ENCODE results near the gene RPRD2. TPM values are rescaled to one million over a fixed set of nuclear protein-coding genes. Genes with fewer than 3 reads are reported as not detected.
"Not testable (repeated sequence)": the region's sequence is repeated elsewhere in the genome, so short reads cannot be mapped to it uniquely, and the experiment has no call there.

Gene RPRD2
- total RNA-seq (2014; rRNA removed; shearing (Covaris generic)): 7.1 and 12.6 TPM in 2 replicates
- 18.5 and 25.1 TPM in 2 replicates for polyA plus RNA-seq (2015; cell fraction: cytosol; rRNA removed)
- 10.0 and 10.4 TPM in 2 replicates for polyA plus RNA-seq (2015; cell fraction: nucleus; rRNA removed)

DNA sequence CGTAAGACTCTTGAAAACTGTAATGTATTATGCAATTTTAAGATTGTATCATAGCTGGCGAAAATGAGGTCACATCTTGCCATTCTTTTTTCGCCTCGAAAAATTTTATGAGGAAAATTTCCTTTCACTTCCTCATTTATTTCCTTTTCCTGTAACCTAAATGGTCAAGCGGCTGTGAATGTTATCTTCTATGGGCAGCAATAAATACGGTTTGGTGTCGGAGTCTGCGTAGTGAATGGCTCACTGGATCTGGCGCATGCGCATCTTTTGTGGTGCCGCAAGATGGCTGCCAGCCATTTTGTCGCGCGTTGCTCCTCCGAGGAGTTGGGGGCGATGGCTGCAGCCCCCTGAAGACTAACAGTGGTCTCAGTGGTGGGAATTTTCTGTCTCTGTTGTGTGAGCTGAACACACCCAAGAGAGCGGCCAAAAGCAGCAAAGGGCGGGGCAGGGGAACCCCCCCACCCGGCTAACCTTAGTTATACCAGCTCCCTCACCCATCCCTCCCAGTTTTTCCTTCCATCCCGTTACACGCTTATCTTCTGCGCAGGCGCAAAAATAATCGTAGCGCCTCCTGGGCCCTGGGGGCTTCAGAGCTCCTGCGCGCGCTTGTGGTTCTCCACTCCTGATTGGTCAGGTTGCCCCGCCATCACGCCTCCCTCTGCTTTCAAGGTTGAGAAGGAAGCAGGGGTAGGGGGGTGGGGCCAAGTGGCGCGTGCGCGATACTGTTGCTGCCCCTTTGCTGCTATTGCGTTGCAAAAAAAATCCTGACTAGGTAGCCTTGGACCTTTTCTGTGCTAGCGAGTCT is at the start of gene RPRD2:
TSS of gene RPRD2 (plus strand) at position 722 of the 805 bp plus-strand sequence. CDS start 568 bp downstream, outside the sequence.
- in situ Hi-C loops (cut with HindIII; ENCODE audit: low pct_unique_long_range_greater_than_20kb, low sequenced_read_pairs): no loop called here
- peak; percentile 100 for DNase-seq (ENCODE audit: low read depth, low spot score)

DNA sequence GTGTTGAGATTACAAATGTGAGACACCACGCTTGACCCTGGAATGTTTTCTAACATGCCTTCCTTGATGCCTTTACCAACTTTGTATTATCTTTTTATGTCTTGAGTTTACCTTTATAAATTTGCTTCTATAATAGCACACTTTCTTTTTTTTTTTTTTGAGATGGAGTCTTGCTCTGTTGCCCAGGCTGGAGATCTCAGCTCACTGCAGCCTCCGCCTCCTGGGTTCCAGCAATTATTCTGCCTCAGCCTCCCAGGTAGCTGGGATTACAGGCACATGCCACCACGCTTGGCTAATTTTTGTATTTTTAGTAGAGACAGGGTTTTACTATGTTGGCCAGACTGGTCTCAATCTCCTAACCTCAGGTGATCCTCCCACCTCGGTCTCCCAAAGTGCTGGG is 49.3 kb upstream of the RPRD2 start:
- in situ Hi-C loops (cut with HindIII; ENCODE audit: low pct_unique_long_range_greater_than_20kb, low sequenced_read_pairs): not testable (repeated sequence)

DNA sequence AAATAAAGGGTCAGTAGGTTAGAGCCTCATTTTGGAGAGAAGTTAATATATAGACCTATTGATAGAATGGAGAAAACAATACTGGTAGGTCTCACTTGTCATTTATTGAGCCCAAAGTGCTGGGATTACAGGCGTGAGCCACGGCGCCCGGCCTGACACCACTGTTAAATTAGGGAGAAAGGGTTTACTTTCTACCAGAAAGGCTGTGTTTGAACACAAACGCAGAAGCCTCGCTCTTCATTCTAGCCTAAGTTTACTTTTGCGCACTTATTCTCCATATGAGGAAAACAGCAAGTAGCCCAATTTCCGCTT is 43.3 kb upstream of the RPRD2 start:
- in situ Hi-C loops (cut with HindIII; ENCODE audit: low pct_unique_long_range_greater_than_20kb, low sequenced_read_pairs): no loop called here
- DNase-seq (ENCODE audit: low read depth, low spot score): no peak

More for the DNA sequence above, 49.3 kb upstream of the RPRD2 start:
- not testable (repeated sequence) for DNase-seq (ENCODE audit: low read depth, low spot score)

DNA sequence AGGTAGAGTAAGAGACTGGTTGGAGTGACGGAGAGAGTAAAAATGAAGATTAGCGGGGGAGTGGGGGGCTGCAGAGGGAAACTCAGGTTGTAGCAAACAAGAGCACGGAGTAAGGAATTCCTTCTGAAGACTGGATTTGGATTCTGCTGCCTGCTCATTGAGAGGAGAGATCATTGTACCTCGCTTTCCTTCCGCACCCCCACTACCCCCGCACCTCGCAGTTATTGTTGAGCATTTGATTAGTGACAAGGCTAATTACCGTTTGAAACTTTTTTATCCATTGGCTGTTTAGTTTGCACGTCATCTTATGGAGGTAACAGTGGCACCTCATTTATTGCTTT is 42.2 kb upstream of the RPRD2 start:
- DNase-seq (ENCODE audit: low read depth, low spot score): no peak
- in situ Hi-C loops (cut with HindIII; ENCODE audit: low pct_unique_long_range_greater_than_20kb, low sequenced_read_pairs): no loop called here

DNA sequence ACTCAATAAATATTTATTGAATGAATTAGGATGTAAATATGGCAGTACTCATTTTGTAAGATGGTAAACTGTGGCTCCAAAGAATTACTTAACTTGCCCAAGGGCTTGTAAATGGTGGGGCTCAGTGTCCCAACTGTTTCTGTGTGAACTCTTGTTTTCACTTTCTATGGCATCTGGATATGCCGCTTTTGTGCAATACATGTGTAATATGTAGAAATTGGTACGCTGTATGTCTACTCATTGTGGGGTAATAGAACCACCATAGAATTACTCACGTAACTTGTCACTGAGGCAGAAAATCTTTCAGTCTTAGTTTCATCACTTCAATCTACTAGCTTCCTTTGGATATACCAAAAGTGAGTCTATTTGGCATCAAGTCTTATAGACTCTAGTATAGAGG is 41.6 kb upstream of the RPRD2 start:
- DNase-seq (ENCODE audit: low read depth, low spot score): no peak
- in situ Hi-C loops (cut with HindIII; ENCODE audit: low pct_unique_long_range_greater_than_20kb, low sequenced_read_pairs): no loop called here

DNA sequence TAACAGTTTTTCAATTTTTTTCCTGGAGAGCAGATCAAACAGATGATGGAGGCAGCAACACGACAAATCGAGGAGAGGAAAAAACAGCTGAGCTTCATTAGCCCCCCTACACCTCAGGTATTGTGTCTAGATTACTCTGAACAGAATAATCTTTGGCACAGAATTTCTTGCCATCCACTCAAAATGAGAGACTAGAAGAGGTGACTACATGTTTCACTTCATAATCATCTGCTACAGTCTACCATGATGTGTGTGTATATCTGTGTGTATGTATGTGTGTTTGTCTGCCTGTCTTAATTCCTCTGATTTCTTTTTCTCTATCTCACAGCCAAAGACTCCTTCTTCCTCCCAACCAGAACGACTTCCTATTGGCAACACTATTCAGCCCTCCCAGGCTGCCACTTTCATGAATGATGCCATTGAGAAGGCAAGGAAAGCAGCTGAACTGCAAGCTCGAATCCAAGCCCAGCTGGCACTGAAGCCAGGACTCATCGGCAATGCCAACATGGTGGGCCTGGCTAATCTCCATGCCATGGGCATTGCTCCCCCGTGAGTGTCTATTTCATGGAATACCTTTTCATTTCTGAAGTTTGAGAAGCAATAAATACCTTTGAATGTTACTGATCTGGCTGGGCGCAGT is 31.2 kb upstream of the RPRD2 start:
- in situ Hi-C loops (cut with HindIII; ENCODE audit: low pct_unique_long_range_greater_than_20kb, low sequenced_read_pairs): no loop called here
- no peak for DNase-seq (ENCODE audit: low read depth, low spot score)

DNA sequence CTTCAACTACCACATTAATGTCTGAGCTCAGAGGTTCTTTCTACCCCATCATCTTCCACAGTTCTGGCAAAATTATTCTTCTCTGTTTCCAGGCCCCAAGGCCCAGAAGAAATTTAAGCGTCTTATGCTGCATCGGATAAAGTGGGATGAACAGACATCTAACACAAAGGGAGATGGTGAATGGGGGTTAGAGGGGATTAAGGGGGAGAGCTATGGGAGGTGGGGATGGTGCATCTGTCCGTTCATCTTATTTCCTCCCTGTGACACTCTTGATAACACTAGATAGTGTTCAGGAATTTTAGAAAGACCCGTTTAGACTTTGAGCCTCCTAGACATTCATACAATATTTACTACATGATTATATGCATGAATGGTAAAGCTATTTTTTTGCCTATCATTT is 17.6 kb upstream of the RPRD2 start:
- DNase-seq (ENCODE audit: low read depth, low spot score): no peak
- in situ Hi-C loops (cut with HindIII; ENCODE audit: low pct_unique_long_range_greater_than_20kb, low sequenced_read_pairs): no loop called here

DNA sequence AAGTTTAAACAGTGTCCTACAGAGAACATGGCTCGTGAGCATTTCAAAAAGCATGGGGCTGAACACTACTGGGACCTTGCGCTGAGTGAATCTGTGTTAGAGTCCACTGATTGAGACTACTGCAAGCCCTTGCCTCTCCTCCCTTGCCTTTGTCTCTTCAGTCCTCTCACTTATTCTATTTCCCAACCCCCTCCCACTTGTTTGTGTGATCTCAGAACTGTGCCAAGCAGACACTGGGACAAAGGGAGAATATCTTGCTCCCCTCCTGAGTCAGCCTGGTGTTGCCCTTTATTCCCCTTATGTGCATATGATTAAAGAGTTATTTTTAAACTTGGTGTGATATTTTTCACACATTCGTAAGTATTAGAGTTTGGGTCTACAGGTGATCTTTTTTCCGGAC is 11.1 kb upstream of the RPRD2 start:
- DNase-seq (ENCODE audit: low read depth, low spot score): no peak
- in situ Hi-C loops (cut with HindIII; ENCODE audit: low pct_unique_long_range_greater_than_20kb, low sequenced_read_pairs): no loop called here

DNA sequence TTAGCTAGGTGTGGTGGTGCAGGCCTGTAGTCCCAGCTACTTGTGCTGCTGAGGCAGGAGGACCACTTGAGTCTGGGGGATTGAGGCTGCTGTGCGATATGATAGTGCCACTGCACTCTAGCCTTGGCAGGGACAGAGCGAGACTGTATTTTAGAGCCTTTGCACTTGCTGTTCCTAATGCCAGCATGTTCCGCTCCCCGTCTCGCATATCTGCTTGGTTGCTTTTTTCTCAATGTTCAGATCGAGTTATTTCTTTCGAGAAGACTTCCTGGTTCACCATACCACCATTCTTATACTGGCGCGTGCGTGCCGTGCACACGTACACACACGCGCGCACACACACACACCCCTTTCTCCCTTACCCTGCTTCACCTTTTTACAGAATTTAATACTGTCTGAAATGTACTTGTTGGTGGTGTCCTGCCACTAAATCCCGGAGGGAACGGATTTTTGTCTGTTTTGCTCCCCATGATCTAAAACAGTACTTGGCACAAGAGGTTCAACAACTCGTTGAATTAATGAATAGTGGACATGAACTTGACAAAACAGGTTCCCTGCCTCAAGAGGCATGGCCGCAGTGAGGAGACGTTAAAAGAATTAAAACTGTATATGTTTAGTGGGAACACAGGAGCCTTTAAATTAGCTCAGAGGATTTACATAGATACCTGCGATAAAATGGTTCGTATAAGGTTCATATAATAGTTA is 1.1 kb upstream of the RPRD2 start:
- in situ Hi-C loops (cut with HindIII; ENCODE audit: low pct_unique_long_range_greater_than_20kb, low sequenced_read_pairs): no loop called here
- no peak for DNase-seq (ENCODE audit: low read depth, low spot score)

DNA sequence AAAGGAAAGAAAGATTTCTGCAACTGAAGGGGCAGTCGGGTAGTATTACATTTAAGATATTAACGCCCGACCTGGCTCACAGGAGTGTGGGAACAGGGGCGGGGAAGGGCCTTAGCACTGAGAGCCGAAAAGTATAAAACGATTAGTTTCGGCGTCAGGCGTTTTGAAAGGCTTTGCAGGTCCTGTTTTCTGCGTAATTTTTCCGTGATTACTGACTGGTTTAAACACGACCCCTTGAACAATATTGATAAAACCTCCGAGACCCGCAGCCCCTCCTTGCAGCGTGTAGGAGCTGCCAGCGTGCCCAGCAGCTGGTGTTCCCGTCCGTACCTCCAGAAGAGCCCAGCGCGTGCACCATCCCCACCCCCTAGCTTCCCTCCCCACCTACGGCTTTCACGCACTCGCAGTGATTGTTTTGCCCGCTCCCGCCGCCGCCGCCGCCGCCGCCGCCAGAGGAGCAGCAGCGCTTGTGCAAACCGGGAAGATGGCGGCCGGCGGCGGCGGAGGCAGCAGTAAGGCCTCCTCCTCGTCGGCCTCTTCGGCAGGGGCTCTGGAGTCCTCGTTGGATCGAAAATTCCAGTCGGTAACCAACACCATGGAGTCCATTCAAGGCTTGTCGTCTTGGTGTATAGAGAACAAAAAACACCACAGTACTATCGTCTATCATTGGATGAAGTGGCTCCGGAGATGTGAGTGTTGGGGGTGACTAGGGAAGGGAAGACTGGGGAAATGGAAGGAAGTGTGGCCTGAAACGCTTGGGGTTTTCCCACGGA is 470 bp downstream of the RPRD2 start:
- DNase-seq (ENCODE audit: low read depth, low spot score): peak; percentile 84
- in situ Hi-C loops (cut with HindIII; ENCODE audit: low pct_unique_long_range_greater_than_20kb, low sequenced_read_pairs): no loop called here

DNA sequence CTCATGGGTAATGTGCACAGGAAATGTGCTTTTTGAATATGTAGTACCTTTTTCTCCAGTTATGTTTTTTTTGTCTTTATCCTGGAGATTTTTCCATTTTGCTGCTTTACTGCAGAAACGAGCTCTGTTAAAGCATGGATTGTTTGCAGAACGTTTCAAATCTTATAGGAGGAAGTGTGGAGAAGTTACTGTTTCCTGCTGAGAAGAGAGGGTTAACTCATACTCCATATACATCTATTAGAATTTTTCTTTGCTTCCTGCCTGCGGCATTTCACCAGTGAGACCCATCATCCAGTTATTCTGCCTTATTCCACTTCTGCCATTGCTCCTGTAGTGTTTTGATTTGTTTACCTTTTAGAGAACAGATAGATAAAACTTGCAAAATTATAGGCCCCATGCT is 2.0 kb downstream of the RPRD2 start:
- in situ Hi-C loops (cut with HindIII; ENCODE audit: low pct_unique_long_range_greater_than_20kb, low sequenced_read_pairs): no loop called here
- peak; percentile 44 for DNase-seq (ENCODE audit: low read depth, low spot score)

DNA sequence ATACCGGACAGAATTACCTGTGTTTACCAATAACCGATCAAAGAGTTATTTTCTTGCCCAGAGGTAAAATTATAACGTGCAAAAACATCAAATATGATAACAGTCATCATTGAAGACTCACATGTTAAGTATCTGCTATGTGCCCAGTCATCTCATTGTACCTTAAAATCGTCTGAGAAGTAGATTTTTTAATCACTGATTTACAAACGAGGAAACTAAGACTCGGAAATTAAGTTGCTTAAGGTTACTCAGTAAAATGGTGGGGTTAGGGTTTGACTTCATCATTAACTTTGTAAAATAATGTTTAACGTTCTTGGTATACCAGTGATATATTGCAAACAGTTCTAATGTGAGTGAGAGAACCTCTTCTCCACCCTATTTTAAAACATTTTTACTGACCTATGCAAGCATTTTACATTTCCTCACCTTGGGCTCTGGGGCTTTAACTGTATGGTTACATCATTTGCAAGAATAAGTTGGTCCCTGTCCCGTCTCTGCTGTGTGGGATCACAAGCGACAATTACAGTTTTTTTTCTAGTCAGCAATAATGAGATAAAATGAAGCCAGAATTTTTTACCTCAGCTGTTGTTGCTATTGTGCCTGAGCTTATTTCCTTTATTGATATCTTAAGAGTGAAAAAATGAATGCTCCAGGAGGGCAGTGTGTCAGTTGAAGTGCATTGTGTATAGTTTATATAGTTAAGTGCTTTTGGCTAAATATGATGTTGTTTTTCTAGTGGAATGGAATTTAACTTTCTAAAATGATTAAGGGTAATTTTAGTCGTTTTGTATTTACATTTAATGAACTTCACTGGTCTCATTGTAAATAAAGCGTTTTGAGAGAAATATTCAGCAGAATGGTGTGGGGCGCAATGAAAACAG is 2.7 kb downstream of the RPRD2 start:
- DNase-seq (ENCODE audit: low read depth, low spot score): peak; percentile 19
- in situ Hi-C loops (cut with HindIII; ENCODE audit: low pct_unique_long_range_greater_than_20kb, low sequenced_read_pairs): no loop called here

DNA sequence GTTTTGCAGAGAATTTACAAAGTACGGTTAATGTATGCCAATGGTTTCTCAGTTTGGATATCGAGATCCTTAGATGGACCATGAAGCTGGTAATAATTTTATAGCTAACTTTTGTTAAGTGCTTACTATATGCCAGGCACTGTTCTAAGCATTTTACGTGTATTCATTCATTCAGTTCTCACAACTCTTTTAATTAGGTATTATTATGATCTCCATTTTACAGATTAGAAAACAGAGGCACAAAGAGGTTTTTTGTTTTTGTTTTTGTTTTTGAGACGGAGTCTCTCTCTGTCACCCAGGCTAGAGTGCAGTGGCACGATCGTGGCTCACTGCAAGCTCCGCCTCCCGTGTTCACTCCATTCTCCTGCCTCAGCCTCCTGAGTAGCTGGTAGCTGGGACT is 7.2 kb downstream of the RPRD2 start:
- DNase-seq (ENCODE audit: low read depth, low spot score): no peak
- in situ Hi-C loops (cut with HindIII; ENCODE audit: low pct_unique_long_range_greater_than_20kb, low sequenced_read_pairs): no loop called here

DNA sequence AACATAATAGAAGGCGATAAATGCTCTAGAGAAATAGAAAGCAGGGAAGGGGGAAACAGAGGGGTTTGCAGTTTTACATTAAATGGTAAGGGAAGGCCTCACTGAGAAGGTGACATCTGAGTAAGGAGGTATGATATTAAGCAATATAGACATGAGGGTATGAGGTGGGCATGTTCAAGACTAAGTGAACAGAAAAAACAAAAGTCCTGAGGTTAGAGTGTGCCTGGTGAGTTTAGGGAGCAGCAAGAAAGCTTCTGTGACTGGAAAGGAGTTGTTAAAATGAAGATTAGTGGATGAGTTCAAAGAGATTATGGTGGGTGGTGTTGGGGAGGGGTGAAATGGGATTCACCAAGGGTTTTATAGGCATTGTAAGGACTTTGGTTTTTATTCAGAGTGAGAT is 8.6 kb downstream of the RPRD2 start:
- in situ Hi-C loops (cut with HindIII; ENCODE audit: low pct_unique_long_range_greater_than_20kb, low sequenced_read_pairs): no loop called here

DNA sequence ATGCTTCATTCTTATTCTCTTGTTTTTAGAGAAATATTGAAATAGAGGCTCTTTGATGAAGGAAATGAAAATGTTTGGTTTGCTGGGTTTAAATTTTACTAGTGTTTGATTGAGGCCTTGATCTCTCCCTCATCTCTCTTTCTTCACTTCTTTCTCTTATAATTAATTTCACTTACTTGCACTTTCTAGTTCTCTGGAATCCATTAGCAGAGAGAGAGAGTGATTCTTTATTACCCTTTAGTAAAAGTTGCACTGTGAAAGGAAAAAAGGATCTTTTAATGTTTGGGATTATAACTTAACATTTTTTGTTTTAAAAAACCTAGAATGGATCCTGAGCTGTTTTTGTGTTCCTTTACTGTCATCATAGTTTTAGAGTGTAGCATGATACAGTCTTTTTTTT is 12.2 kb downstream of the RPRD2 start:
- no peak for DNase-seq (ENCODE audit: low read depth, low spot score)
- in situ Hi-C loops (cut with HindIII; ENCODE audit: low pct_unique_long_range_greater_than_20kb, low sequenced_read_pairs): no loop called here

More for the DNA sequence above, 8.6 kb downstream of the RPRD2 start:
- no peak for DNase-seq (ENCODE audit: low read depth, low spot score)

DNA sequence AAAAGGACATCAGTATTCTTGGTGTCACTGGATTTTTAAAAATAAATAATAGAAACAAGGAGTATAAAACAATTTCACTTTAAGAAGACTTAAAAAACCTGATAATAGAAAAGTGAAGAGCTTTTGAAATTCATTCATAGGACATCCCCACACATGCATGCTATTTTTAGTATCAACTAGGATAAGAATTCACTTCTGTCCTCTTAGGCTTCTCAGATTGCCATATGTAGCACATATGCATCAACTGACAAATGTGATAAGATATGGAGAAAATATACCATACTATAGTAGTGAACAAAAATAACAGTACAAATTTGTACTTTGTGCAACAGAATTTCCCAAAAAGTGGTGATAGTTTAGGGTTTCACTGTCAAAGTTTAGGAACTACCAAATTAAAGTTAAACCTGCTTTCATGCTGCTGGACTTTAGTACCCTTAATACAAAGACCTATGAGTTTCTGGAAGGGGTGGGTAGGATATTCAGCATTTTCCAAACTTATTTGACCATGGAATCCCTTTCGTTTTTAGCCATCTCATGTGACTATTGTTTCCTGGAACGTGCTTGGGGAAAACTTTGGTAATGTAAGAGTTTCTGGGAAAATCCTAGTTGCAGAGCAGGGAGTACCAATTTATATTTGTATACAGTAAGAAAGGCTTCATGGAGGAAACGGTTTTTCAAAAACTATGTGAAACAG is 19.8 kb downstream of the RPRD2 start:
- in situ Hi-C loops (cut with HindIII; ENCODE audit: low pct_unique_long_range_greater_than_20kb, low sequenced_read_pairs): no loop called here
- no peak for DNase-seq (ENCODE audit: low read depth, low spot score)

Data from SK-MEL-5 (cell line).